Stimulated activated CD8-positive, alpha-beta memory T cell treated with anti-CD3 and anti-CD28 coated beads, Interleukin-2, amount 100 ng/mL, for 1 hour (primary cell): ENCODE data around the gene SPIRE1.

Experiments
- DNase-seq, 2 donors: peaks; one replicate each; pipeline ENCODE4 v3.0.0-alpha.2; 2020; ENCODE audit warnings: low read depth in 2 of 2

SPIRE1 gene

DNA sequence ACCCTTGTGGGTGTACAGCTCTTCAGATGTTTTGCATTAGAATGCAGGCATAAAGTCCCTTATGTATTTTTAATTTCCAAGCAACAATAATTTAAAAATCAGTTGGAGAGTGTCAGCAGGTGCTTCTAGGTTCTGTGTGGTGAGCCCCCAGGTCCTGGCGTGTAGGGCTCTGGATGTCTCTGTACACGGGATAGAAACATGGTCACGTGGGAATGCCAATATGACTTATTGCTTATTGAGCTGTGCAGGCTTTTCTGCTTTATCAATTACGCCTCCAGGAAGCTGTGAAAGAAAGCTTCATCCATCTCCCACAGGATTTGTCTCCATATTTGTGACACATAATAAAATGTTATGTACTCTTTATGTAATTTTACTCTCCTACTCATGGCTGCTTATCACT is 212.4 kb downstream of the SPIRE1 start:
- no peak for DNase-seq

DNA sequence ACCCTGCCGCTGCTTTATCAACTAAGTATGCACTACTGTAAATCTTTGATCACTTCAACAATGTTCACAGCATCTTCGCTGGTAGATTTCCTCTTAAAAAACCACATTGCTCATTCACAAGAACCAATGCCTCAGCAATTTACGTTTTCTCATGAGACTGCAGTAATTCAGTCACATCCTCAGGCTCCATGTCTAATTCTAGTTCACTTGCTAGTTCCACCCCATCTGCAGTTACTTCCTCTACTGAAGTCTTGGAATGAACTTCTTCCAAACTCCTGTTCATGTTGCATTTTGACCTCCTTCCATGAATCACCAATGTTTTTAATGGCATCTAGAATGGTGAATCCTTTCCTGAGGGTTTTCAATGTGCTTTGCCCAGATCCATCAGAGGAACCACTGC is 214.4 kb downstream of the SPIRE1 start:
- DNase-seq, result no peak

DNA sequence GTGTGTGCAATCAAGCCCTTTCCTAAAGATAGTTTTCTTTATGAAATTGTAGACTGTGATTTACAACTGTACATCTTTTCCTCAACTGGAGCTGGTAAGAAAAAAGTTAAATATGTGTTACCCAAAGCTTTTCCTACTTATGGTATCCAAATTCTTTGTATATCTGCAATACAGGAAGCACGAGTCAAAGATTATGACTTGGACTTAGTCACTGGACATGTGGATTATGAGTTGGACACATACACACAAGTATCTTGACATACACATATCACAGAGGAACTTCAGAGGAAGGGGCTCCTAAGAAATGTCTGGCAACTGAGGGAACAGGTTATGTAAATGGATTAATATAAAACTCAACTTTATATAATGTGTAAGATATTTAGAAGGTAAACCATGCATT is 215.0 kb downstream of the SPIRE1 start:
- DNase-seq, result no peak

GRCh38 chr18:12441475-12442034 is 216.4 kb downstream of the SPIRE1 start:
- no peak for DNase-seq

GRCh38 chr18:12438257-12438656 is 219.7 kb downstream of the SPIRE1 start:
- no peak for DNase-seq

DNA sequence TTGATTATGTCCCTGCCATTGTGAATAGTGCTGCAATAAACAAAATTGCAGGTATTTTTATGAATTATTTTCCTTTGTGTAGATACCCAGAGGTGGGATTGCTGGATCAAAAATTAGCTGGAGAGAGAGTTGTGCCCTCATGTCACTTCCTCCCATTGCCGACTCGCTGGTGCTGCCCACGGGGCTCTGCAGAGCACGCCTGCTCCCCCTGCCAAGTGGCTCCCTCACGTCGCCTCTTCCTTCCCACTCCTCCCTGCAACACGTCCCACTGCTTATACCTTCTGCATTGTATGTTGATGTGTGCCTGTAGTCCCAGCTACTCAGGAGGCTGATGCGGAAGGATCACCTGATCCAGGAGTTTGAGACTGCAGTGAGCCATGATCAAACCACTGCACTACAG is 222.0 kb downstream of the SPIRE1 start:
- DNase-seq, result no peak

- no peak for DNase-seq
These were observed 223.4 kb downstream of the SPIRE1 start for GRCh38 chr18:12434541-12434929.

- DNase-seq, result no peak
These were observed 223.9 kb downstream of the SPIRE1 start for GRCh38 chr18:12433829-12434540.

DNA sequence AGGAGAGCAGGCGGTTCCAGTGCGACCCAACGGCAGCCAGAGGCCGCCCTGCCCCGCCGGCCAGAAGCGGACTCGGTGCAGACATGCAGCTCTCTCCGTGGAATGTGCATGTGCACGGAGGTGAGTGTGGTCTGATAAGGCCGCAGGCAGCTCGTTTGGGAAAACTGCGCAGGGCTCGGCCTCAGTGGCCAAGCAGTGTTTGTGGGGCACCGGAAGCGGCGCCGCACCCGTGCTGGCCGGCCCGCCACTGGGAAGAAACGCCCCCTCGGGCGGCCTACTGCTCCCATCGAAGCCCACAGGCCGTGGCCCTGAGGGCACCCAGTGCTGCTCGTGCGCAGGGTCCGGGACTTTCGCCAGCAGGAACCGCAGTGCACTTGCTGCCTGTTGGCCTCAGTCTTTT is 225.0 kb downstream of the SPIRE1 start:
- no peak for DNase-seq

DNA sequence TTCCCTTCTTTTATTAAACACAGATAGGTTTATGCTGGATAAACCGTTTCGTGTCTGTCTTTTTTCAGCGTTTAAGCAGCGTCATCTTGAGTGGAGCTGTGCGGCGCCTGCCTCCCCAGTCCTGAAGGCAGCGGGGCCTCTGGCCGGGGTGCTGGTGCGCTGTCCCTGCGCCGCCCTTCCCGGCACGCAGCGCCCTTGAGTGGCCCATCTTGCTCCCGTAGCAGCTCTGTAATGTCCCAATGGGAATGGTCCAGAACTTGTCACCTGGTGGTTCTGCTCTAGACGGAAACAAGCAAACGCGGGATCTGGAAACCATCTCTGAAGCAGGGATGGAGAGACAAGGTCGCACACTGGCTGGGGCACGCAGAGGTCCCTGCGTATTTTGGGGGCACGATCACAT is 225.7 kb downstream of the SPIRE1 start:
- DNase-seq, result no peak

DNA sequence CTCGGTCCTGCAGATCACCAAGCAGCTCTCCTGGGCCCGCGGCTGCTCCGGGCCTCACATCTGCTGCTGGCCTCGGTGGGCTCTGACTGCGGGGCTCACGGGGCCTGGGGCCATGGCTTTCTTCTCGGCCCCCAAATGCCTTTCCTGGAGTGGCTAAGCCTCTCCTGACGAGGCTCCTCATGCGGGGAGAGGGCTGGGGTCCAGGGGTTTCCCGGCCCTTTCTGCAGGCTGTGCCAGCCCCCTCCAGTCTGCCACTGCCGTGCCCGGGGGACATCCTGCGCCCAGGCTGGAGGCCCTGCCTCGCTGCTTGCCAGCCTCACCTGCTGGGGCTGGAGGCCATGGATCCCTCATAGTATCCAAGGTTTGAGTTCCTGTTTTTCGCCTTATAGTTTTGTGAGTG is 226.3 kb downstream of the SPIRE1 start:
- no peak for DNase-seq

GRCh38 chr18:12430137-12430990 is 227.5 kb downstream of the SPIRE1 start:
- no peak for DNase-seq

GRCh38 chr18:12429556-12429955 is 228.4 kb downstream of the SPIRE1 start:
- no peak for DNase-seq

DNA sequence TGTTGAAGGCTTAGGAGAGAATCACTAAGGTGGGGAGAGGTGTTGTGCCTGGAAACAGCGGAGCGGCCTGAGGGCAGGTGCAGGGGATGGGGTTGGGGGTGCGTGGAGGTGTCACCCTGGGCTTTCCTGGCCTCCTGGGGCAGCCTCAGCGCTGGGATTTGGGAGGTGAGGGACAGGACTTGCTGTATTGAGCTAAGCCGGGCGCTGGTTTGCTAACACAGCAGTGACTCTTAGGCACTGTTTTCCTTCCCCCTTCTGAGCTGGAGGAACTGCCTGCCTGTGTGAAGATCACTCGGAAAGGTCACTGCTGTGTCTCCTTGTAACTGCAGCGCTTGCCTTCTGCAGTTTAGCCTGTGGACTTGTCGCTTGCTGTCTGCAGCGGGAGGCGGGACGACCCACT is 229.0 kb downstream of the SPIRE1 start:
- no peak for DNase-seq

DNA sequence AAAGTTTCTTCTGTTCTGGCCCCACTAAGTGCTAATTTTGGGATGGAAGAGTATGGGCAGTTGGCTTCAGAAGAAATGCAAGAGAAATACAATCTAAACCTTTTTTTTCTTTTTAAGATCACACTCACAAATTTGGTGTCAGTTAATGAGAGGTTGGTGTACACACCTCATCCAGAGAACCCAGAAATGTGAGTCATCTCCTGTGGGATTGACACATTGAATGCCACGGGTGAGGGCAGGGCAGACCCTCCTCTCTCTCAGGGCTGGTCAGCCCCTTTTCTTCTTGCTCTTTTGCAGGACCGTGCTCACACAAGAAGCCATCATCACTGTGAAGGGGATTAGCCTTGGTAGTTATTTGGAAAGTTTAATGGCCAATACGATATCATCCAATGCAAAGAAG is 231.0 kb downstream of the SPIRE1 start:
- no peak for DNase-seq

DNA sequence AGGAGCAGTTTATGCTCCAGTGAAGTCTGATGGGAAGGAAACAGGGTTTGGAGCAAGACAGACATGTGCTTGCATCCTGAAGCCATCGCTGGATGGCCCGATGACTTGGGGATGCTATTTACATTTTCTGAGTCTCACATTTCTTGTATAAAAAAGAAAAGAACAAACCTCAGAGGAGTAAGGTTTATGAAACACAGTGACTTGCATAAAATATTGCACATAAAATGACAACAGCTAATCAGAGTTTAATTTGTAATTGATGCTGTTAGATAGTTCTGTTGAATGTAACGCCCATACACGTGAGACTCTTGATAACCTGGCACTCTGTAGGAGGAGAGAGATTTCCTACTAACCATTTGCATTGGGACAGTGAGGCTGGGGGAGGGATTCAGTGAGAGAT is 233.7 kb downstream of the SPIRE1 start:
- DNase-seq, result no peak

DNA sequence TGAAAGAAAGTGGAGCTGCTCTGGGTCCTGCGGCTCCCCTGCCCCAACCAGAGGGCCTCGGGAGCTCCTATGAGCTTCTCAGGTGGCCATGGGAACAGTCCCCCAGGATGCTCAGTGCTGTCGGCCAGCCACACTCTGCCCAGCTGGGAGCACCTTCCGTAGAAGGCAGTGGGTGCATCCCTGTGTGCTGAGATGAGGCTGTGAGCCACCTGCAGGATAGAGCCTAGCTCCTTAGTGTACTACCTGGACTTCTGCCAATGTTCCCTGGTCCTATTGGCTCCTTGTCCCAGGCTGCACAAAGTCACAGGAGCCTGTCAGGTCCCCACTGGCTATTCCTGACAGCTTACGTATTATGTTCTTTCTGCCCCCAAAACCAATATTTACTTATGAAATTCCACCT is 234.1 kb downstream of the SPIRE1 start:
- no peak for DNase-seq

- DNase-seq, result no peak
These were observed 234.5 kb downstream of the SPIRE1 start for GRCh38 chr18:12423393-12423792.

GRCh38 chr18:12422936-12423335 is 235.0 kb downstream of the SPIRE1 start:
- no peak for DNase-seq

DNA sequence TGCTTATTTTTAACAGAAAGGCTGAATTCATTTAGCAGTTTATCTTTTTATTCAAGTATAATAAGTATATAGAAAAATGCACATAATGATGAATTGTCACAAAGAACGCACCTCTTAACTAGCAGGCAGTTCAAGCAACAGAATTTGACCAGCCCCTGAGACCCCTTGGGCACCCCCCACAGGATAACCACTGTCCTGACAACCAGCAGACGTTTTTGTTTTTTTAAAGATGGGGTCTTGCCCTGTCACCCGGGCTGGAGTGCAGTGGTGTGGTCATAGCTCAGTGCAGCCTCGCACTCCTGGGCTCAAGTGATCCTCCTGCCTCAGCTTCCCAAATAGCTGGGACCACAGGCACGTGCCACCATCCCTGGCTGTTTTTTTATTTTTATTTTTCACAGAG is 236.2 kb downstream of the SPIRE1 start:
- no peak for DNase-seq

DNA sequence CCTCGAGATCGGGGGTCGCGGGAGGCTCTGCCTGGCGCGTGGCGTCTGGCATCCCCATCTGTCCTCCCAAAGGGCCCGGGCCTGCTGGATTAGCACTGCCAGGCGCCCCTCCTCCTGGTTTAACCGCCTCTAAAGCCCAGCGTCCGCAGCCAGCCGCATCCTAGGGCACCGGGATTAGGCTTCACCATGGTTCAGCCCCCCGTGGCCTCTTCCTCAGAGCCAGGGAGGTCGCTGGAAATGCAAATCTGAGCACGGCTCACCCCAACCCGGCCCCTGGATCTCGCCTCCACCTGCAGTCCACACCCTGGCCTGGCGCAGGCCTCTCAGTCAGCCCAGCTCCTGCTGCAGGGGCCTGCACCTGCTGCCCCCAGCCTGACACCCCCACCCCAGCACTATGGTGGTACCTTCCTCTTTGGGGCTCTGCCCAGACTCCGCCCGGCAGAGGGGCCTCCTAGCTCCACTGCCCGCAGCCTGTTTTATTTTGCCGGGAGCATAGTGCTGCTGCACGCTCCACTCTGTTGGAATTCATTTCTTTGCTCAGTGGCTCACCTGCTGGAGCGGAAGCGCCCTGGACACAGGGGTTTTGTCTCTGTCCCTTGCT is 237.0 kb downstream of the SPIRE1 start:
- no peak for DNase-seq

DNA sequence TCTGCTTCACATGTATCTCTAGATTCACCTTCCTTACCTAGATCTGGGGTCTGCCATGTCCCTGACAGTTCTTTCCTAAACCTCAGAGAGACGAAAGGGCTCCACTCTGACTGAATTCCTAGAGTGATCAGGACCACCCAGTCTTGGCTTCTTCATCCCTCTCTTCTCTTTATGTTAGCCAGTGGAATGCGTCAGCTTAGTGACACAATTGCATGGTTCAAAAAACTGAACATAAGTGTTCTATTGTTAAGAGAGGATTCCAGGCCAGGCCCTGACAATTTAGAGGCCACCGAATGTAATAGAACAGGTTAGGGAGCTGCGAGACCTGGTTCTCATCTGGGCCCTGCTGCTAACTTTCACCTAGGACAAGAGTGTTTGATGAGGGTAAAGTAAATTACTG is 240.2 kb downstream of the SPIRE1 start:
- no peak for DNase-seq
